ENCODE results near the gene TAF10.

TAF10 gene

DNA sequence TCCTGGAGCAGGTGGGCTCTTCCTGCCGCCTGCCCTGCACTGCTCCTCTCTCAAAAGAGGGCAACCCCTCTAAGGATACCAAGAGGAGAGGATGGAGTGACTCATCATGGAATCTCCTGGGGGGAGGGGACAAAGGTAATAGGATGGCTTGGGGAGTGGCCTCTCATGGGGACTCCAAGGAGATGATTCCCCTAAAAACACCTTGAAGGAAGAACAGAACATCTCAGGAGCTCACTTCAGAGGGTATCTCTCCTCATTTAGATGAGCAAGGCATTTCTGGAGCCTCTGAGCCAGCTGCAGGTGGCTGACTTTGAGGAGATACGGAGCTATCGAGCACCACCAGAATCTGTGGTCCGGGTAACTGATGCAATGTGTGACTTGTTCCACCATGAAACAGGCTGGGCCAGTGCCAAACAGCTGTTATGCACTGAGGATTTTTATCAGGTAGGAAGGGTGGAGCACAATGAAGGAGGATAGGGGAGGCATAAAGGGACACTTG, 48.8 kb downstream of the TAF10 start:
- DNase-seq (no peak), ATAC-seq (replicated peaks) (no peak)
- Mint-ChIP-seq H3K36me3 (peaks cover 28 to 30% of the 10 kb centered on the region in 2 donors), H3K27me3 (no peaks in the 10 kb centered on the region), H3K4me3 (no peak overlapping the region), H3K27ac (no peak overlapping the region), H3K4me1 (peaks cover 4 to 6% of the 10 kb centered on the region in 2 donors), H3K9me3 (no peaks in the 10 kb centered on the region)

DNA sequence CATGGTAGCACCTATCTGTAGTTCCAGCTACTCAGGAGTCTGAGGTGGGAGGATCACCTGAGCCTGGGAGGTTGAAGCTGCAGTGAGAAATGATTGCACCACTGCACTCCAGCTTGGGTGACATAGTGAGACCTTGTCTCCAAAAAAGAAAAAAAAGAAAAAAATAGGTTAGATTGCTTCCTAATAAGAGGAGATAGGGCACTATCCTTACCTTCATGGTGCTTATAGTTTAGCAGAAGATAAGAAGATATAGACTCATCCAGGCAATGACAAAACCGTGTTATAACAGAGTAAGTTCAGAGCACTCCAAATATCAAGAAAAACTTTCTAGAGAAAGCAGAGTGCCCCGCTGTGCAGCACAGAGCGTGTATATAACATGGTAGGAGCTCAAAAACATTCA, 50.7 kb downstream of the TAF10 start:
- peaks cover 4 to 6% of the 10 kb centered on the region in 2 donors for H3K4me1 Mint-ChIP-seq
- no peak for DNase-seq
- H3K4me3 Mint-ChIP-seq = no peak overlapping the region
- H3K27ac Mint-ChIP-seq = no peak overlapping the region
- no peaks in the 10 kb centered on the region for H3K9me3 Mint-ChIP-seq
- ATAC-seq (replicated peaks) = no peak
- H3K36me3 Mint-ChIP-seq = peaks cover 31 to 36% of the 10 kb centered on the region in 2 donors
- no peaks in the 10 kb centered on the region for H3K27me3 Mint-ChIP-seq
